MG63 (cell line): ENCODE data around the gene TTC12. TPM values are rescaled to one million over a fixed set of nuclear protein-coding genes. Genes with fewer than 3 reads are reported as not detected.
A peak's percentile ranks its signal among the peaks of the same experiment; 100 is the strongest.

Experiments used
- DNase-seq: peaks from one replicate; pipeline ENCODE4 v3.0.0-alpha.2; 2020
- H3K27me3 ChIP-seq: fragments of 250-450 bp; sonication (Bioruptor Pico); 2 replicates; pipeline ENCODE4 v1.5.1; 2020; ENCODE audit warnings: mild to moderate bottlenecking, moderate library complexity
- H3K36me3 ChIP-seq: fragments of 250-450 bp; sonication (Bioruptor Pico); 2 replicates; pipeline ENCODE4 v1.5.1; 2020; ENCODE audit warnings: mild to moderate bottlenecking, moderate library complexity
- H3K4me3 ChIP-seq: fragments of 250-450 bp; sonication (Bioruptor Pico); 2 replicates; pipeline ENCODE4 v1.5.1; 2020; ENCODE audit warnings: mild to moderate bottlenecking, moderate library complexity
- H3K9me3 ChIP-seq: fragments of 250-450 bp; sonication (Bioruptor Pico); 2 replicates; pipeline ENCODE4 v1.5.1; 2020; ENCODE audit warnings: mild to moderate bottlenecking, moderate library complexity
- total RNA-seq: library from RNA; depleted of rRNA; stranded (reverse); fragments of >200 nt; shearing (Covaris generic); gene quantifications from 2 replicates; pipeline ENCODE4 v1.2.3, GENCODE V29; 2014; ENCODE audit warnings: low replicate concordance

TTC12 gene
- total RNA-seq, 1 experiment from 2014 or later, result 7.4 TPM

DNA sequence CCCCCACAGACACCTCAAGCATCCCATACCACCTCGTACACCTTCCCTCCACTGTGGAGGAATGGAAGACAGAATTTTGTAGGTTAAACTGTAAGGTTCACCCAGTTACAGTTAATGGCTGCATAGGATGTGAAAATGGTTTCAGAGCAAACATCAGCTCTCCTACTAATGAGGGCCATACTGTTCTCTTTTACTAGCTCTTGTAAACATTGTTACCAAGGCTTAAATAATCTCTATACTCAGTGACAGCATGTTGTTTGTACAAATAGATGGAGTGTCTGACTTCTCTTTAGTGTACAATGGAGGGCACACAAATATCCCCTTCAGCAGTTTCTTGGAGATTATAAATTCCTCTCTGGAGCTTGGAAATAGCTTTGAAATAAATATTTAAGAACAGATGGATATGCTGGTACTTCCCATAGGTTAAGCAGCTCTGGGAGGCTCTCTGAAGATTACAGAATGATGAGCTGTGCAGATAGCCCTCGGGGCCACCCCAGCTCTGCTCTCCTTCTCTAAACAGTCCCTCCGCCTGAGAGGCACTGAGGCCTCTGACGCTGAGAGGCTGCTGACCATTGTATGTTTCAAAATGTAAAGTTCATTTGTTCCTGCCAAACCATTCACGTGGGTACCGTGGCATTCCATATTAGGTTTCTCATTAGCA is 25.7 kb downstream of the TTC12 start:
- DNase-seq, result no peak
- Histone ChIP-seq H3K36me3 (peaks cover 5% of the 10 kb centered on the region; the same call in 1 of the 2 replicates), H3K9me3 (peaks cover 7% of the 10 kb centered on the region), H3K4me3 (no peak overlapping the region), H3K27me3 (no peaks in the 10 kb centered on the region)

DNA sequence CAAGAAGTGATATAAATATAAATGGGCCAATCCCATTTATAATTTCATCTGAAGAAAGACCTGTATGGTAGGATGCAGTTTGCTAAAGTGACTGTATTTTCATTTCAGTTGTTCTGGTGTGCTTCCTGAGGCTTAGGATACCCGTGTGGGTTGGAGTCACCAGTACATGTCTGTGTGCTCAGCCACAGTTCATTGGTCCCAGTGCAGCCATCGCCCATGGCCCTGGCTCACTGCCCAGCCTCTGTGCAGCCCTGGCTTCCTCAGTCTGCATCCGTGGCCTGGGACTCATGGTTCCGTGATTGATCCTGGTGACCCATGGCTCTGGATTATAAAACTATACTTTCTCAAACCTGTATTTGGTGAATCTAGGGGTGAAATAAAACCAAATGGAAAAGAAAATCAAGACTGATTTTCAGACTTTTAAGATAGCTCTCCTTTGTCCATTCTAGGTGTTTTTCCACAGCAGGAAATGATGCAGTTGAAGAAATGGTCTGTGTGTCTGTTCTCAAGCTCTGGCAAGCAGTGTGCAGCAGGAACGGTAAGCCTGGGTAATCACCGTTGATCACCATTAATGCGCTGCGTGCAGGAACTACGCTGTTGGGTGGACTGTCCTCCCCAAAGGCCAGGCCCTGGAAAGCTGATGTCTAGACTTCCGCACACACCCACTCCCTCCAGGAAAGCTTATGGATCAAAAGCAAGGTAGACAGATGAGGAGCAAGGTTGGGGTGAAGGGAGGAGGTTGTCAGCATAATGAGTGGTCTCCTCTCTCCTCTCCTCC is 27.2 kb downstream of the TTC12 start:
- Histone ChIP-seq H3K36me3 (peaks cover 2% of the 10 kb centered on the region; the same call in 1 of the 2 replicates), H3K27me3 (no peaks in the 10 kb centered on the region), H3K4me3 (no peak overlapping the region), H3K9me3 (peaks cover 3% of the 10 kb centered on the region)
- no peak for DNase-seq

DNA sequence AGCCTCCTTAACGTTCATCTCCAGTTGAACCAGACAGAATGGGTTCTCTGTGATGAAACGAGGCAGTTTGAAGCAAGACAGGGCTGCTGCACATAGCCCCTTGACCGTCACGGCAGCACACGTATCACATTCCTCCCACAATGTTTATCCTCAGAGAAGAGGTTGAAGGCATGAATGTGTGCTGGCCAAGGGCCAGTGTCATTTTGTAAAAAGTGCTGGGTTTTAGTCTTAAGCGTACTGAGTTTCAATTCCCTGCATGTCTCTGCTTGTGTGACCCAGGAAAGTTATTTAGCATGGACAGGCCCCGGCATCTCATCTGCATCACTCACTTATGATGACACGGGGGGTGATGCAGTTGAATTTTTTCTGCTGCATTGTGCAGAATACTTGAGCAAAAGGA is 31.6 kb downstream of the TTC12 start:
- no peak overlapping the region for H3K4me3 ChIP-seq
- H3K27me3 ChIP-seq, result no peaks in the 10 kb centered on the region
- no peaks in the 10 kb centered on the region for H3K36me3 ChIP-seq
- no peak for DNase-seq
- H3K9me3 ChIP-seq, result no peaks in the 10 kb centered on the region

DNA sequence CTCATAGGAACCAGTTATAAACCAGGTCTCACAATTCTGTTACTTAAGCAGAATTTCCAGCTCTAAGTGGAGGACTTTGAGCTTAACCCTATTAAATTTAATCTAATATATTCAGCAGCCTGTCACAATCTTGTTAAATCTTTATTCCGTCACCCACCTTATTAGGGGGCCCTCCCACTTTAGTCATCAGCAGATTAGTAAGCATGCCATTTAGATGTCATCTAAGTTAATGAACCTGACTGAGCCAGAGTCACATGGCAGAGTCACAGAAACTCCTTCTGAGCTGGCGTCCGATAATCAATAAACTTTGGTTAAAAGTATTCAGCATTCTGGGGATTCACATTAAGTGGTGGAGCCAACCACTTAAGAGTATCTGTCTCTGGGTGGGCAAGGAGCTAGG is 35.1 kb downstream of the TTC12 start:
- H3K9me3 ChIP-seq, result peaks cover 2% of the 10 kb centered on the region; the same call in 1 of the 2 replicates
- no peak for DNase-seq
- no peaks in the 10 kb centered on the region for H3K36me3 ChIP-seq
- no peak overlapping the region for H3K4me3 ChIP-seq
- no peaks in the 10 kb centered on the region for H3K27me3 ChIP-seq

DNA sequence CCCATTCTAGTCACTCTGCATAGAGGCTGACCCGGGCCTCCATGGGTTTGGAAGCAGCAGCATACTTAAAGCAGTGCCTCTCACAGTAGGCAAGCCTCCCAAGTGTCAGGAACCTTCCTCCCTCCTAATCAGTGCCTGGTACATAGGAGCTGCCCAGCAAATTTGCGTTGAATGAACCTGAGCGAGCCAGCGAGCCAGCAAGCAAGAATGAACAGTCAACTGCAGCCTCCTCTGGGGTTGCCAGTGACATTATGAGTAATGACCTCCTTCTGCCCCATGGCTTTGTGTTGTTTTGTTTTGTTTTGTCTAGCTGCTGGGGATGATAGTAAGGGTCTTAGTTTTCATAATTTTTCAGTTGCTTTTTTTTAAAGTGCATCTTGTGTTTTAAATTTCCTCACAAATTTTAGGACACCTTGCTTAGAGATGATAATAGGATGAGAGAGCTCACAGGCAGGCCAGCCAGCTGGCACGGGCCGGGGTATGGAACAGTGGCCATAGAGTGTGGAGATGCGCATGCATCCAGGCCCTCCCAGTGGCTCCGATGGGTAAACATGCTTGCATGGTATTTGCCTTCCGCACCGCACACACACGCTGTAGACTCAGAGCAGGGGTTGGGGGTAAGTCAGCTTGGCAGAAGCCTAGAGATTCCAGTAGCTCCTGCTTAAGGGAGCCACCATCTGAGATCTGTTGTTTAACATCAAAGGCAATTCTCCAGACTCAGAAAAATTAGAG is 36.1 kb downstream of the TTC12 start:
- no peak for DNase-seq
- Histone ChIP-seq H3K36me3 (no peaks in the 10 kb centered on the region), H3K4me3 (no peak overlapping the region)

DNA sequence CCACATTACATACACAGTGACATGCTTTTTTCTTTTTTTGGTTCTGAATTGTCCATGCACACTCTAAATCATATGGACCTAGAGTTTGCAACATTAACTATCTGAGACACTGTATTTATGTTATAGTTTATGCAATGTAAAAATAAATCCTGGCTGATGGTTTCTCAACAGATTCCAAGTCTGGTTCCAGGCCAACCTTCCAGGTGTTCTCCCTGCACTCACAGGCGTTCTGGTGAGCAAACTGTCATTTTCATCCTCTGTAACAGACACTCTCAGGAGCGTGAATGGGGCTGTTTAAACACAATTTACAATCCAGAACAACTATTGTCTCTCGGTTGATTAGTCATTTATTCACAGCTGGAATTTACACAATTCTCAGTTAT is 36.7 kb downstream of the TTC12 start:
- H3K27me3 ChIP-seq, result no peaks in the 10 kb centered on the region
- no peak overlapping the region for H3K4me3 ChIP-seq
- peaks cover 8% of the 10 kb centered on the region for H3K9me3 ChIP-seq
- DNase-seq, result no peak
- no peaks in the 10 kb centered on the region for H3K36me3 ChIP-seq

More for the DNA sequence above, 36.1 kb downstream of the TTC12 start:
- Histone ChIP-seq H3K9me3 (peaks cover 5% of the 10 kb centered on the region; the same call in 1 of the 2 replicates), H3K27me3 (no peaks in the 10 kb centered on the region)

DNA sequence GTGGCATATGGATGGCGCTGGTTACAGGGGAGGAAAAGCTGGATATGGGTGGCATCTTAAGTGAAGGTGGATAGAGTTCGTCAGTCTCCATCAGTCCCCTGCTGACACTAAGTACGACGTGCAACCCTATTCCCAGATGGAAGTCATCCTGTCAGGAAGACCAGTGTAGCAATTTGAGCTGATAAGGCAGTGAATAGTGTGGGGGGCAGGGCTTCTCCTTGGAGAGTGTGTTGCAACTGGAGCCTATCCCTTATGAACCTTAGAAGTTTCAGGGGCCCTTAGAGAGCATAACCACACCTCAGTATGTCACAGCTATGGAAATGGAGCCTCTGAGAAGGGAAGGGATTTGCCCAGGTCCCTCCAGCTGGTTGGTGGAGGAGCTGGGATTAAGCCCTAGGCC is 37.1 kb downstream of the TTC12 start:
- peaks cover 8% of the 10 kb centered on the region for H3K9me3 ChIP-seq
- no peaks in the 10 kb centered on the region for H3K27me3 ChIP-seq
- H3K4me3 ChIP-seq, result no peak overlapping the region
- no peak for DNase-seq
- no peaks in the 10 kb centered on the region for H3K36me3 ChIP-seq

DNA sequence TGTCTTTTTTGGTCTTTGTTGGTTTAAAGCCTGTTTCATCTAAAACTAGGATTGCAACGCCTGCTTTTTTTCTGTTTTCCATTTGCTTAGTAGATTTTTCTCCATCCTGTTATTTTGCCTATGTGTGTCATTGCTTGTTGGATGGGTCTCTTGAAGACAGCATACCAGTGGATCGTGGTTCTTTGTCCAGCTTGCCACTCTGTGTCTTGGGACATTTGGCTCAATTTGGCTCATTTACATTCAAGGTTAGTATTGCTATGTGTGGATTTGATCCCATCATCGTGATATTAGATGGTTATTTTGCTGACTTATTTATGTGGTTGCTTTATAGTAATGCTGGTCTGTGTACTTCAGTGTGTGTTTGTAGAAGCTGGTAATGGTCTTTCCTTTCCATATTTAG is 41.8 kb downstream of the TTC12 start:
- DNase-seq, result no peak

DNA sequence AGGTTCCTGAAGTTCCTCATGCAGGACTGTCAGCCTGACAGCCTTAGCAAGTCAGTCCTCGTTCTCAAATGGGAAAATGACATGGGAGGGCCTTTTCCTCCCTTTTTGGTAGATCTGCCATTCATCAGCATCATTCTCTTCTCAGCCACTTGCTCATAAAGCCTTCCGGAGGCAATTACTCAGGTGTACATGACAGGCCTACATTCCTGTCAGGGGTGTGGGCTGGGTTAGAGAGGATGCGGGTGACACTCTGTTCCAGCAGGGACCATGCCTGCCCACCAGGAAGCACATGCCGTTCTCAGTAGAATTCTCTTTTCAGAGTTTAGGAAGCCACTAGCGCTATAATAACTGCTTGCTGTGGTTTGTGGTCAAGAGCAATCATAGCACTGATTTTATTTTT is 49.0 kb downstream of the TTC12 start:
- no peaks in the 10 kb centered on the region; the same call in 1 of the 2 replicates for H3K36me3 ChIP-seq
- H3K9me3 ChIP-seq, result no peaks in the 10 kb centered on the region

More for the DNA sequence above, 41.8 kb downstream of the TTC12 start:
- Histone ChIP-seq H3K36me3 (no peaks in the 10 kb centered on the region; the same call in none of the 2 replicates), H3K4me3 (no peak overlapping the region), H3K27me3 (no peaks in the 10 kb centered on the region), H3K9me3 (peaks cover 8% of the 10 kb centered on the region)

DNA sequence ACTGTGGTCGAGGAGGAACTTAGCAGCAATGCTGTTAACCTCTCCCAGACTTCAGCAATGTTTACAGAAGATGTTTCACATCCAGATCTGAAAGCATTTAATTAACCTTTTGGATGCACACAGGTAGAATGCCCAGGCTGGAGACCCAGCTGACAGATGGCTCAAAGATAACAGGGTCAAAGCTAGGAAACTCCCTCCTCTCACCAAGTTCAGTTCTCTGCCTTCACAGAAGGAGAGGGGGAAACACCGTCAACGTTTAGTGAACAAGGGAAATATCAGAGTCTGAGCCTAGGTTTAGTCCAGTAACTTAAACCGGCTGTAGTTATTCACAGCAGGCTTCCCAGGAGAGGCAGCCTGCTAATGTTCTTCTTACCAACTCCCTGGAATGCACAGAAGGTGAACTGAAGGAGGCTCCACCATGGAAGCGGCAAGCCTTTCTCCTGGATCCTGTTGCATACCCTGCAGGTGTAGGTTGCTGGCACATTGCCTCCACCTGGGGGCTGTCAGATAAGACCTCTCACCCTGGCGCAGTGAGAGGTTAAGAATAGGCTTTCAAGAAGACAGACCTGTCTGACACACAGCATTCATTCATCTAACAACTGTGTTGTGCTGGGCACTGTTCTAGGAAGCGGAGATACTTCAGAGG is 49.7 kb downstream of the TTC12 start:
- H3K27me3 ChIP-seq, result no peaks in the 10 kb centered on the region
- no peak overlapping the region for H3K4me3 ChIP-seq
- no peaks in the 10 kb centered on the region for H3K9me3 ChIP-seq
- H3K36me3 ChIP-seq, result no peaks in the 10 kb centered on the region; the same call in 1 of the 2 replicates
- DNase-seq, result no peak

More for the DNA sequence above, 49.0 kb downstream of the TTC12 start:
- no peak for DNase-seq
- Histone ChIP-seq H3K27me3 (no peaks in the 10 kb centered on the region), H3K4me3 (no peak overlapping the region)

DNA sequence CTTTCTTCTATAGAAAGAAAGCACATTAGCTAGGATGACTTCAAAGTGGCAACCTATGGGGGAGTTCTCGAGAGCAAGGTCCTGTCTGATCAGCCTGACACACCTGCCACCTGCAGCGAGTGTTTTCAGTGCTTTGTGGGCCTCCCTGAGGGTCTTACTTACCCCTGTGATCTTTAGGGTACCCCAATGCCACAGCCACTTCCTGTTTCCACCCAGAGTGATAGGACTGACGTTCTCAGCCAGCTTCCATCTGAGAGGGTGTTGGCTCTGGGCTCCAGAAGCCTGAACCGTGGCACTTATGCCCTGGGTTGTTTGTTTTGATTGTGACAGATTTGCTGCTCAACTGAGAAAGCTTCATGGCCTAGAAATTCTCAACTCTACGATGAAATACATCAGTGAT is 51.5 kb downstream of the TTC12 start:
- H3K4me3 ChIP-seq, result no peak overlapping the region
- no peaks in the 10 kb centered on the region for H3K36me3 ChIP-seq
- H3K9me3 ChIP-seq, result no peaks in the 10 kb centered on the region
- DNase-seq, result no peak
- H3K27me3 ChIP-seq, result no peaks in the 10 kb centered on the region

DNA sequence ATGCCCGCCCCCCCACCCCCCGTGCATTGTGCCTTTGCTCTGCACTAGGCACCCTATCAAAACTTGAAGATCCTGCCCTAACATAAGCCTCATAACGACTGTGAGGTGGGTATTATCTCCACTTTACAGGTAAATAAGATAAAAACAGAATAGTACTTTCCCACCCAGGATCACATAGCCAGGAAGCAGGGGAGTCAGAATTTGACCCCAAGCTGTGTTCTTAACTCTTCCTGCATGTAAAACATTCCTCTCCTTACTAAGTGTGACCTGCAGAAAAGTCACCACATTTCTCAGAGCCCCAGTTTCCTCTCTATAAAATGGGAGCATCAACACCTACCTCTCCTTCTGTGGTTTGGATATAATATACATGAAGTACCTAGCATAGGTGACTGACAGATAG is 55.0 kb downstream of the TTC12 start:
- H3K4me3 ChIP-seq, result no peak overlapping the region
- no peaks in the 10 kb centered on the region for H3K27me3 ChIP-seq
- DNase-seq, result no peak

DNA sequence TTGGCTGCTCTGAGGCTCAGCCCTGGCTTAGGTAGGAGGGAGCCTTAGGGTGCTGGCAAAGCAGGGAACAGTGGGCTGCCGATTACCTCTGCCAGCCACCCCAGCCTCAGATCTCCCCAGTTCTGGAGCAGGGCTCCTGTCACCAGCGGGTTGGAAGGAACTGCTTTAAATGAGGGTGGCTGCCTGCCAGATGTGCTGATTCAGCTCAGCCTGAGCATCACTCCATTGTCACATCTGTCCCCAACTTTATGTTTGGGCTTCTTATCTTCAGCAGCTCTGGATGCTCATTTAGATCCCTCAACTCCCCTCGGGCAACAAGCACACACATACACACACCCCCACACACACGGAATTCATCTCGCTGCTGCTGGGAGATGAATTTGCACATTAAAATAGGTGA is 56.3 kb downstream of the TTC12 start:
- H3K4me3 ChIP-seq, result no peak overlapping the region
- no peaks in the 10 kb centered on the region for H3K27me3 ChIP-seq
- no peaks in the 10 kb centered on the region for H3K36me3 ChIP-seq
- no peaks in the 10 kb centered on the region for H3K9me3 ChIP-seq
- DNase-seq, result no peak

More for the DNA sequence above, 55.0 kb downstream of the TTC12 start:
- Histone ChIP-seq H3K36me3 (no peaks in the 10 kb centered on the region), H3K9me3 (no peaks in the 10 kb centered on the region)

DNA sequence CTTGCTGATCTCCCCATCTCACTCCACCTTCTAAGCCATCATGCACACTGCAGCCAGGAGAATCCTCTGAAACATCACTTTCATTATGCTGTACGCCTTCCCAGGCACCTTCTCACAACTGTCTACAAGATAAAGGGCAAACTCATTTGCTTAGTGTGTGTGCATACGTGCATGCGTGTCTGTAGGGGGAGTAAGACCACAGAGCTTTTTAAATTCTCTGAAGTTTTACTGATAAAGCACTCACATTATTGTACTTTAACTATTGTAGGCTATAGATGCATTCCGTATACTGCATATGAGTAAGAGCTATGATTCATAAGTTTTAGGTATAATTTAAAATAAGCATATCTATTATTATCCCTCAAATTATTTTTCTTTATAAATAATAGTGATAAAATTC is 57.9 kb downstream of the TTC12 start:
- no peaks in the 10 kb centered on the region for H3K36me3 ChIP-seq
- no peaks in the 10 kb centered on the region for H3K9me3 ChIP-seq
- H3K4me3 ChIP-seq, result no peak overlapping the region
- H3K27me3 ChIP-seq, result no peaks in the 10 kb centered on the region
- DNase-seq, result no peak

DNA sequence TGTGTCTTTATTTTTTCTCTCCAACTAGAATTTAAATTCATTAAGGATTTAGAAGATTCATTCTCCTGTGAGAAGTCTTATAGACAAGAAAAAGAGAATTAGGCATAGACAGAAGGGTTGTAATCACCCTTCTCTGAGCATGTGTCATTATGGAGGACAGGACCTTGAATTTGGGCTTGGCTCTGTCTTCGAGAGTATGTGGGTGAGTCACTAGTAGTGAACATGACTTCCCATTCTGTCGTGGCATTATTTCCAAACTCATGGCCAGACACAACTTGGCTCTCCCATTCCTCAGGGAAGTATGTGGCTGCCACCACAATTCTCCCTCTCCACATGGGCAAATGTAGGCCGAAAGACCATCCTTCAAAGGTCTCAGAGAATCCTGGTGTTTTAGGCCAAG is 58.9 kb downstream of the TTC12 start:
- Histone ChIP-seq H3K9me3 (no peaks in the 10 kb centered on the region), H3K4me3 (no peak overlapping the region), H3K36me3 (no peaks in the 10 kb centered on the region), H3K27me3 (no peaks in the 10 kb centered on the region)
- DNase-seq, result peak; percentile 71

DNA sequence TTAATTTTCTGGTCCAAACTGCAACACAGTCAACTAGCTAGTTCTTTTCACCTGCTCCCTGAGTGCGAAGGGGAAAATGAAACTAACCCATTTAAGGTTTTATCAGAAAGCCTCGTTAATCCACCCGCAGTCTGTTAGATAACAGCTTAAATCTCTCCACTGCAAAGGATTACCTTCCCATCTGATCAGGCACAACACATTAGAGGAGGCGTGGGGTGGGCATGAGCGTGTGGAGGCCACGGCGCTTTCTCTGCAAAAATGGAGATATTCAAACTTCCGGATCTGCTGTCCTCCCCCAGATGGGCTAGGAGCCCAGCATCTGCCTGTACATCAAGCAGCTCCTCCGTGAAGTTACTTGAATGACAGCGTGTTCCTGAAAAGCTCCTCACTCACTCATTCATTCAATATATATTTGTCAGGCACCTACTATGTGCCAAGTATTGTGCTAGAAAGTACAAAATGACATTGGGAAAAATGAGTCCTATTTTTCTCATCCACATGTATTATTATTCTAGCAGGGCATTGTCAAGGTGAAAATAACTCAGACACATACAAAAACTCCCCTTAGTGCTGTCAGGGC is 59.7 kb downstream of the TTC12 start:
- Histone ChIP-seq H3K9me3 (no peaks in the 10 kb centered on the region), H3K36me3 (no peaks in the 10 kb centered on the region), H3K4me3 (no peak overlapping the region), H3K27me3 (no peaks in the 10 kb centered on the region)
- DNase-seq, result no peak
